GM12878 (cell line): ENCODE measurements around the gene ZNF558. TPM values are rescaled to one million over a fixed set of nuclear protein-coding genes. Genes with fewer than 3 reads are reported as not detected.

Source experiments
- ATAC-seq: fragments of 200-7000 bp; cut with Tn5 transposase; 3 replicates; pipeline ENCODE4 v1.9.1; 2020; ENCODE audit warnings: mild to moderate bottlenecking, moderate library complexity
- BruUV-seq: library from RNA; stranded (reverse); fragments of 400-500 nt; replicated peaks from 2 replicates; lab custom pipeline; 2021; lab: Mats Ljungman, UMichigan
- CTCF ChIA-PET: fragments of 300-600 bp; sonication (Branson Sonifier 250); formaldehyde crosslinking; extraction: SDS; loops from one replicate; lab custom pipeline; 2021; ENCODE audit warnings: inconsistent platforms; lab: Yijun Ruan, JAX
- POLR2A ChIA-PET: fragments of 350-600 bp; formaldehyde crosslinking; extraction: SDS; loops from one replicate; lab custom pipeline; 2021; ENCODE audit warnings: inconsistent platforms; lab: Charles Lee
- RAD21 ChIA-PET: fragments of 300-600 bp; sonication (Branson Sonifier 250); formaldehyde crosslinking; loops from one replicate; lab custom pipeline; 2023; ENCODE audit warnings: antibody characterized with exemption; ENCODE audit not compliant: unreplicated experiment; lab: Charles Lee
- SMC1A ChIA-PET: fragments of 300-600 bp; sonication (Branson Sonifier 250); formaldehyde crosslinking; loops from one replicate; lab custom pipeline; 2023; ENCODE audit not compliant: unreplicated experiment, uncharacterized antibody; lab: Charles Lee
- DNase-seq: peaks from one replicate; pipeline ENCODE4 v3.0.0-alpha.2; 2011; ENCODE audit warnings: low read depth, low spot score
- FAIRE-seq: peaks from 3 replicates; lab custom pipeline; 2011; peaks lifted over from hg19 to GRCh38; lab: Jason Lieb, UNC
- H2AFZ ChIP-seq: 2 replicates; pipeline ENCODE4 v1.6.0; 2011; ENCODE audit warnings: low read depth, low read length, control low read depth; ENCODE audit not compliant: control insufficient read depth
- H3K27ac ChIP-seq: 2 replicates; pipeline ENCODE4 v1.5.1; 2011; ENCODE audit warnings: control low read depth; ENCODE audit not compliant: control insufficient read depth, insufficient read depth
- H3K27me3 ChIP-seq, 2 experiments: replicated peaks in 1 of 2; 2 replicates each; pipeline versions ENCODE4 v1.6.0 to v1.6.1; 2011; ENCODE audit warnings: low read length in 1 of 2; ENCODE audit not compliant: control insufficient read depth in 2 of 2, insufficient read depth in 2 of 2
- H3K36me3 ChIP-seq, 2 experiments: 2 replicates each; pipeline ENCODE4 v1.5.1; 2011; ENCODE audit warnings: low read length in 1 of 2; ENCODE audit not compliant: control insufficient read depth in 2 of 2, insufficient read depth in 2 of 2
- H3K4me1 ChIP-seq: 2 replicates; pipeline ENCODE4 v1.6.1; 2011; ENCODE audit warnings: mild to moderate bottlenecking, low read length, moderate library complexity, mixed read lengths; ENCODE audit not compliant: control insufficient read depth, insufficient read depth
- H3K4me2 ChIP-seq: 2 replicates; pipeline ENCODE4 v1.6.0; 2011; ENCODE audit warnings: control low read depth; ENCODE audit not compliant: control insufficient read depth, insufficient read depth
- H3K4me3 ChIP-seq: fragments of 200-600 bp; sonication (generic); 2 replicates; pipeline ENCODE4 v1.5.1; 2016
- H3K79me2 ChIP-seq: 2 replicates; pipeline ENCODE4 v1.6.0; 2011; ENCODE audit warnings: low read length; ENCODE audit not compliant: control insufficient read depth, insufficient read depth
- H3K9ac ChIP-seq: 2 replicates; pipeline ENCODE4 v1.8.0; 2011; ENCODE audit warnings: low read length, control low read depth, mixed read lengths; ENCODE audit not compliant: control insufficient read depth, insufficient read depth
- H3K9me3 ChIP-seq: replicated peaks from 3 replicates; pipeline ENCODE4 v1.5.1; 2011; ENCODE audit warnings: mild to moderate bottlenecking, low read length; ENCODE audit not compliant: control insufficient read depth, insufficient read depth
- H4K20me1 ChIP-seq: 2 replicates; pipeline ENCODE4 v1.6.0; 2011; ENCODE audit not compliant: control insufficient read depth, insufficient read depth
- CHD1 ChIP-seq: IDR thresholded peaks from 2 replicates; pipeline ENCODE4 v1.6.1; 2012; ENCODE audit warnings: low read depth, low read length, improper control_type of control experiment
- CHD2 ChIP-seq: IDR thresholded peaks from 2 replicates; pipeline ENCODE4 v1.6.1; 2011; ENCODE audit warnings: low read depth, low read length, improper control_type of control experiment, borderline replicate concordance
- E2F4 ChIP-seq: IDR thresholded peaks from 2 replicates; pipeline ENCODE4 v1.6.1; 2012; ENCODE audit warnings: low read depth, low read length, improper control_type of control experiment
- KLF5 ChIP-seq: fragments of 450-650 bp; IDR thresholded peaks from 2 replicates; pipeline ENCODE4 v1.6.1; 2014; ENCODE audit warnings: mild to moderate bottlenecking; ENCODE audit not compliant: partially characterized antibody
- MYB ChIP-seq: fragments of 150-350 bp; IDR thresholded peaks from 2 replicates; pipeline ENCODE4 v1.6.1; 2014; ENCODE audit warnings: mild to moderate bottlenecking, low read depth, low read length, borderline replicate concordance
- NBN ChIP-seq: fragments of 450-650 bp; IDR thresholded peaks from 2 replicates; pipeline ENCODE4 v1.6.1; 2016
- NFXL1 ChIP-seq: fragments of 450-650 bp; IDR thresholded peaks from 2 replicates; pipeline ENCODE4 v1.6.1; 2017; ENCODE audit warnings: antibody characterized with exemption, mild to moderate bottlenecking, borderline replicate concordance
- NR2C2 ChIP-seq: IDR thresholded peaks from 2 replicates; pipeline ENCODE4 v1.6.1; 2011; ENCODE audit warnings: borderline replicate concordance, low read depth; ENCODE audit not compliant: control insufficient read depth, insufficient read length
- TARDBP ChIP-seq: IDR thresholded peaks from 2 replicates; pipeline ENCODE4 v1.6.1; 2016; ENCODE audit warnings: borderline replicate concordance
- TCF3 ChIP-seq: IDR thresholded peaks from 2 replicates; pipeline ENCODE4 v1.6.1; 2012; ENCODE audit warnings: low read depth, mild to moderate bottlenecking, low read length, borderline replicate concordance; ENCODE audit not compliant: insufficient read depth
- ZNF207 ChIP-seq: fragments of 450-650 bp; IDR thresholded peaks from 2 replicates; pipeline ENCODE4 v1.6.1; 2014; ENCODE audit warnings: antibody characterized with exemption, mild to moderate bottlenecking, borderline replicate concordance
- WGBS: methylation state at CpG from one replicate; pipeline ENCODE4 v1.1.6; 2016; ENCODE audit warnings: low lambda C conversion rate; ENCODE audit not compliant: insufficient replicate concordance, insufficient coverage; ENCODE audit errors: missing lambda C conversion rate; 5-methylcytosine and 5-hydroxymethylcytosine counted together
- in situ Hi-C: fragments of 300-500 bp; cut with MboI; formaldehyde crosslinking; loops from 9 replicates; pipeline ENCODE4 v1.14.3; 2018; ENCODE audit warnings: mixed read lengths
- intact Hi-C: fragments of 100-400 bp; cut with micrococcal nuclease; formaldehyde crosslinking; loops from one replicate; pipeline ENCODE4 v1.14.2; 2022; ENCODE audit not compliant: unreplicated experiment
- polyA plus RNA-seq, 11 experiments: library from polyadenylated mRNA; depleted of rRNA in 4 of 11; unstranded in 6 of 11; stranded (reverse) in 5 of 11; fragments of >200 nt; fragmentation: Nextera tagmentation in 4 of 11; fragmentation: Illumina TruSeq in 1 of 11; extraction: Ambion mirVana in 4 of 11; extraction: Trizol in 1 of 11; gene quantifications; 1 replicate in 1 of 11; 2 replicates in 10 of 11; pipeline versions ENCODE4 v1.2.1 to v1.2.3, GENCODE V29; 2011 to 2016; ENCODE audit warnings: inconsistent platforms in 2 of 11, missing spikeins in 2 of 11, low read depth in 1 of 11
- total RNA-seq, 4 experiments: library from RNA; depleted of rRNA in 3 of 4; stranded (reverse); fragments of >200 nt in 3 of 4; fragmentation: Illumina TruSeq in 1 of 4; extraction: Trizol in 1 of 4; gene quantifications; 2 replicates each; pipeline versions ENCODE4 v1.2.1 to v1.2.3, GENCODE V29; 2013 to 2021

ZNF558 gene
- total and polyA plus RNA-seq, 10 of the 15 experiments (the other 5 are each of a cell fraction or from before 2014, with no cell fraction given): 0.95 to 8.1 (median 6.2) TPM; not detected in 1

- in situ Hi-C loops: no loop called here
- intact Hi-C loops: no loop called here
- 76% methylated on average over 2 of the region's 2 CpGs for WGBS
- ATAC-seq (no peak), FAIRE-seq (no peak), DNase-seq (no peak)
- Histone ChIP-seq H3K36me3 (no peaks in the 10 kb centered on the region; a peak in 1 of 4 replicates), H3K4me3 (no peak overlapping the region), H4K20me1 (no peaks in the 10 kb centered on the region), H3K79me2 (no peaks in the 10 kb centered on the region), H2AFZ (no peak overlapping the region), H3K4me1 (no peaks in the 10 kb centered on the region), H3K27me3 (no peaks in the 10 kb centered on the region), H3K27ac (no peak overlapping the region), H3K4me2 (no peak overlapping the region), H3K9me3 (peaks cover 7% of the 10 kb centered on the region), H3K9ac (no peak overlapping the region)
- ChIA-PET CTCF (no interaction called here), SMC1A (no interaction called here), RAD21 (no interaction called here), POLR2A (no interaction called here)
- no peak for TF ChIP-seq MYB
- TF ChIP-seq NR2C2: no peak
- TF ChIP-seq ZNF207: no peak
- no peak for TF ChIP-seq TARDBP
- BruUV-seq: no TSS peak
Measured at GRCh38 chr19:8815780-8816179, 16.3 kb downstream of the ZNF558 start.

- RAD21 ChIA-PET: no interaction called here
- H3K79me2 ChIP-seq: no peaks in the 10 kb centered on the region
- TF ChIP-seq E2F4 (no peak), TCF3 (no peak), CHD2 (no peak), KLF5 (no peak), NFXL1 (no peak), CHD1 (no peak), NBN (no peak)
- no peak overlapping the region for H3K9ac ChIP-seq
- SMC1A ChIA-PET: no interaction called here
- H3K36me3 ChIP-seq: no peaks in the 10 kb centered on the region; a peak in 1 of 4 replicates
- BruUV-seq: no TSS peak
- H3K4me3 ChIP-seq: no peak overlapping the region
- in situ Hi-C loops (no loop called here), intact Hi-C loops (no loop called here)
- 98% methylated on average over 3 of the region's 3 CpGs for WGBS
- no peaks in the 10 kb centered on the region for H3K27me3 ChIP-seq
- peaks cover 11% of the 10 kb centered on the region for H3K9me3 ChIP-seq
- CTCF ChIA-PET: no interaction called here
- DNase-seq: no peak
- H3K4me2 ChIP-seq: no peak overlapping the region
- POLR2A ChIA-PET: no interaction called here
- FAIRE-seq: no peak
- H3K27ac ChIP-seq: no peak overlapping the region
- no peaks in the 10 kb centered on the region for H4K20me1 ChIP-seq
- H3K4me1 ChIP-seq: no peaks in the 10 kb centered on the region
- ATAC-seq: no peak
- no peak overlapping the region for H2AFZ ChIP-seq
Measured at GRCh38 chr19:8814176-8814575, 17.9 kb downstream of the ZNF558 start.
